Trophoblast cell (in vitro differentiated cells and primary cell): ENCODE results near the gene HIGD1C.

Experiments
- DNase-seq, 2 donors: peaks; one replicate each; pipeline ENCODE4 v3.0.0-alpha.2; 2016
- H2AFZ ChIP-seq: 2 replicates; pipeline ENCODE4 v1.6.1; 2013; ENCODE audit warnings: low read length, moderate library complexity, mild to moderate bottlenecking; ENCODE audit not compliant: insufficient read depth, poor library complexity
- H2AK5ac ChIP-seq: 2 replicates; pipeline ENCODE4 v1.6.1; 2013; ENCODE audit warnings: mild to moderate bottlenecking, low read length
- H2BK120ac ChIP-seq: 2 replicates; pipeline ENCODE4 v1.6.1; 2013; ENCODE audit warnings: low read length, mild to moderate bottlenecking, moderate library complexity; ENCODE audit not compliant: insufficient read depth, poor library complexity
- H2BK12ac ChIP-seq: 2 replicates; pipeline ENCODE4 v1.6.1; 2013; ENCODE audit warnings: mild to moderate bottlenecking, low read length, moderate library complexity
- H2BK5ac ChIP-seq: 2 replicates; pipeline ENCODE4 v1.6.1; 2013; ENCODE audit warnings: low read length, low read depth, moderate library complexity, mild to moderate bottlenecking; ENCODE audit not compliant: poor library complexity
- H3K14ac ChIP-seq: 2 replicates; pipeline ENCODE4 v1.6.1; 2013; ENCODE audit warnings: mild to moderate bottlenecking, low read length
- H3K18ac ChIP-seq: 2 replicates; pipeline ENCODE4 v1.6.1; 2013; ENCODE audit warnings: mild to moderate bottlenecking, low read length
- H3K23ac ChIP-seq: 2 replicates; pipeline ENCODE4 v1.6.1; 2013; ENCODE audit warnings: low read length
- H3K27ac ChIP-seq: 2 replicates; pipeline ENCODE4 v1.5.1; 2013; ENCODE audit warnings: low read depth, mild to moderate bottlenecking, inconsistent platforms, low read length, moderate library complexity
- H3K27me3 ChIP-seq: 2 replicates; pipeline ENCODE4 v1.6.1; 2013; ENCODE audit warnings: inconsistent platforms, mild to moderate bottlenecking, low read length, moderate library complexity; ENCODE audit not compliant: insufficient read depth
- H3K36me3 ChIP-seq, 2 experiments: 1 replicate in 1 of 2; 2 replicates in 1 of 2; pipeline ENCODE4 v1.6.1; 2013; ENCODE audit warnings: low read length in 2 of 2, mild to moderate bottlenecking in 2 of 2, moderate library complexity in 1 of 2; ENCODE audit not compliant: insufficient read depth in 2 of 2, control insufficient read depth in 1 of 2
- H3K4ac ChIP-seq: 2 replicates; pipeline ENCODE4 v1.6.1; 2013; ENCODE audit warnings: low read depth, mild to moderate bottlenecking, low read length, moderate library complexity
- H3K4me1 ChIP-seq, 2 experiments: 1 replicate in 1 of 2; 2 replicates in 1 of 2; pipeline ENCODE4 v1.6.1; 2013; ENCODE audit warnings: low read length in 2 of 2, mild to moderate bottlenecking in 2 of 2, moderate library complexity in 1 of 2; ENCODE audit not compliant: insufficient read depth in 2 of 2, control insufficient read depth in 1 of 2
- H3K4me2 ChIP-seq: 2 replicates; pipeline ENCODE4 v1.6.1; 2013; ENCODE audit warnings: inconsistent platforms, mild to moderate bottlenecking, low read length, moderate library complexity
- H3K4me3 ChIP-seq: 2 replicates; pipeline ENCODE4 v1.5.1; 2013; ENCODE audit warnings: mild to moderate bottlenecking, low read depth, low read length, inconsistent platforms
- H3K79me1 ChIP-seq: one replicate; pipeline ENCODE4 v1.6.1; 2013; ENCODE audit warnings: low read length
- H3K79me2 ChIP-seq: 2 replicates; pipeline ENCODE4 v1.6.1; 2013; ENCODE audit warnings: low read length, mild to moderate bottlenecking; ENCODE audit not compliant: control insufficient read depth, insufficient read depth, poor library complexity
- H3K9ac ChIP-seq: 2 replicates; pipeline ENCODE4 v1.6.1; 2013; ENCODE audit warnings: mild to moderate bottlenecking, low read length
- H3K9me3 ChIP-seq: 2 replicates; pipeline ENCODE4 v1.6.1; 2013; ENCODE audit warnings: low read depth, mild to moderate bottlenecking, control low read depth, inconsistent platforms, low read length; ENCODE audit not compliant: insufficient read depth
- H4K12ac ChIP-seq: 2 replicates; pipeline ENCODE4 v1.6.1; 2013; ENCODE audit warnings: low read depth, mild to moderate bottlenecking, low read length, moderate library complexity
- H4K8ac ChIP-seq: 2 replicates; pipeline ENCODE4 v1.6.1; 2013; ENCODE audit warnings: low read depth, mild to moderate bottlenecking, low read length, moderate library complexity
- H4K91ac ChIP-seq: one replicate; pipeline ENCODE4 v1.6.1; 2013; ENCODE audit warnings: low read depth, mild to moderate bottlenecking, low read length, moderate library complexity
- WGBS: extraction: QIAGEN DNeasy Blood & Tissue Kit; methylation state at CpG from one replicate; pipeline ENCODE4 v1.1.7; 2013; ENCODE audit warnings: missing lambda C conversion rate; ENCODE audit not compliant: insufficient read length, insufficient coverage; ENCODE audit errors: extremely low coverage; 5-methylcytosine and 5-hydroxymethylcytosine counted together

HIGD1C gene

GRCh38 chr12:50914872-50915484 is 37.4 kb upstream of the HIGD1C start:
- Histone ChIP-seq H3K23ac (no peak overlapping the region), H3K4me3 (no peak overlapping the region), H2BK120ac (no peak overlapping the region), H3K4ac (no peak overlapping the region), H3K79me2 (peaks cover 2% of the 10 kb centered on the region), H3K9me3 (peaks cover 21% of the 10 kb centered on the region), H4K8ac (no peak overlapping the region), H4K91ac (no peak overlapping the region), H3K36me3 (peaks cover 0 to 5% of the 10 kb centered on the region in 2 experiments), H2BK12ac (no peak overlapping the region), H2BK5ac (no peak overlapping the region), H3K27me3 (no peaks in the 10 kb centered on the region), H3K18ac (no peak overlapping the region), H3K4me2 (no peak overlapping the region), H3K9ac (no peak overlapping the region), H2AK5ac (no peak overlapping the region), H2AFZ (no peak overlapping the region), H3K27ac (no peak overlapping the region), H3K79me1 (peaks cover 5% of the 10 kb centered on the region), H3K14ac (no peak overlapping the region), H4K12ac (no peak overlapping the region), H3K4me1 (peaks cover 8% of the 10 kb centered on the region in 2 experiments)
- DNase-seq = no peak
- WGBS = no CpG with 5 or more reads among the region's 6 CpGs

GRCh38 chr12:50916292-50916691 is 36.1 kb upstream of the HIGD1C start:
- H2BK120ac ChIP-seq = no peak overlapping the region
- peaks cover 19% of the 10 kb centered on the region for H3K9me3 ChIP-seq
- H3K4me1 ChIP-seq = peaks cover 8% of the 10 kb centered on the region in 2 experiments
- H3K9ac ChIP-seq = no peak overlapping the region
- no peak overlapping the region for H3K23ac ChIP-seq
- H3K18ac ChIP-seq = no peak overlapping the region
- peaks cover 6% of the 10 kb centered on the region for H3K79me1 ChIP-seq
- H3K4me2 ChIP-seq = no peak overlapping the region
- H3K36me3 ChIP-seq = peaks cover 0 to 5% of the 10 kb centered on the region in 2 experiments
- no peak for DNase-seq
- H3K79me2 ChIP-seq = peaks cover 2% of the 10 kb centered on the region
- H3K27ac ChIP-seq = no peak overlapping the region
- H3K4ac ChIP-seq = no peak overlapping the region
- H2AFZ ChIP-seq = no peak overlapping the region
- no peak overlapping the region for H4K91ac ChIP-seq
- H2BK5ac ChIP-seq = no peak overlapping the region
- H2BK12ac ChIP-seq = no peak overlapping the region
- no peak overlapping the region for H3K4me3 ChIP-seq
- no peak overlapping the region for H2AK5ac ChIP-seq
- no peak overlapping the region for H4K8ac ChIP-seq
- no peak overlapping the region for H3K14ac ChIP-seq
- no CpG with 5 or more reads among the region's 3 CpGs for WGBS
- H3K27me3 ChIP-seq = no peaks in the 10 kb centered on the region
- no peak overlapping the region for H4K12ac ChIP-seq

DNA sequence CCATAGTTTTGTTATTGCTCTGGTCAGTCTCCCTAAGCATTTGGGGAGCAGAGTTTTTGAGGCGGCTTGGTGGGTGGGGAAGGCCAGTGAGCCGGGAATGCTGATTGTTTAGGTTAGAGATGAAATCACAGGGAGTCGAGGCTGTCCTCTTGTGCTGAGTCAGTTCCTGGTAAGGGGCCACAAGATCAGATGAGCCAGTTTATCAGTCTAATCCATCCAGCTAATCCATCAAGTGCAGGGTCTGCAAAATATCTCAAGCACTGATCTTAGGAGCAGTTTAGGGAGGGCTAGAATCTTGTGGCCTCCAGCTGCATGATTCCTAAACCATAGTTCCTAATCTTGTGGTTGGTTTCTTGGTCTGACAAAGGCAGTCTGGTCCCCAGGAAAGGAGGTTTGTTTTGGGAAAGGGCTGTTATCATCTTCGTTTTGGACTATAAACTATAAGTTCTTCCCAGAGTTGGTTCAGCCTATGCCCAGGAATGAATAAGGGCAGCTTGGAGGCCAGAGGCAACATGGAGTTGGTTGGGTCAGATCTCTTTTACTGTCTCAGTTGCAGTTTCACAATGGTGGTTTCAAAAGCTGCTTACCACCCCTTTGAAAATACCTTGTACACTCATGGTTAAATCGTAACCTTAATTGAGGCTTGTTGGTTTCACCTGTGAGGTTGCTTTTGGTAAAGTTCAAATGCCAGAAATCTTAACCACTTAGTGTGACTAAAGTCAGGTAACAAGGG is 33.6 kb upstream of the HIGD1C start:
- Histone ChIP-seq H3K4ac (no peak overlapping the region), H3K18ac (no peak overlapping the region), H3K9ac (no peak overlapping the region), H3K4me1 (peaks cover 13% of the 10 kb centered on the region in 2 experiments), H2AK5ac (no peak overlapping the region), H3K23ac (no peak overlapping the region), H2BK12ac (peak overlapping the region; percentile 29), H3K27ac (no peak overlapping the region), H4K91ac (no peak overlapping the region), H4K8ac (no peak overlapping the region), H3K36me3 (peaks cover 0 to 5% of the 10 kb centered on the region in 2 experiments), H3K4me2 (no peak overlapping the region), H2BK120ac (no peak overlapping the region), H3K27me3 (no peaks in the 10 kb centered on the region), H3K9me3 (peaks cover 10% of the 10 kb centered on the region), H3K79me1 (peaks cover 13% of the 10 kb centered on the region), H3K4me3 (no peak overlapping the region), H3K14ac (no peak overlapping the region), H4K12ac (no peak overlapping the region), H2BK5ac (peak overlapping the region; percentile 38), H2AFZ (no peak overlapping the region), H3K79me2 (peaks cover 2% of the 10 kb centered on the region)
- no CpG with 5 or more reads among the region's 5 CpGs for WGBS
- DNase-seq = no peak

- no peak overlapping the region for H4K12ac ChIP-seq
- WGBS = no CpG with 5 or more reads among the region's 3 CpGs
These were observed 29.5 kb upstream of the HIGD1C start for GRCh38 chr12:50922820-50923219.

More at GRCh38 chr12:50922820-50923219, 29.5 kb upstream of the HIGD1C start:
- H2AK5ac ChIP-seq = no peak overlapping the region
- no peak overlapping the region for H3K4ac ChIP-seq
- H3K9me3 ChIP-seq = no peaks in the 10 kb centered on the region
- H3K36me3 ChIP-seq = no peaks in the 10 kb centered on the region
- H3K27ac ChIP-seq = peak overlapping the region; percentile 94
- H3K4me1 ChIP-seq = peaks cover 24 to 27% of the 10 kb centered on the region in 2 experiments
- H3K23ac ChIP-seq = no peak overlapping the region
- no peak overlapping the region for H3K14ac ChIP-seq
- H3K79me2 ChIP-seq = peaks cover 15% of the 10 kb centered on the region
- no peak overlapping the region for H4K8ac ChIP-seq
- peaks cover 32% of the 10 kb centered on the region for H3K79me1 ChIP-seq
- DNase-seq = no peak
- H2BK5ac ChIP-seq = no peak overlapping the region
- H2BK12ac ChIP-seq = no peak overlapping the region
- H3K9ac ChIP-seq = no peak overlapping the region
- no peak overlapping the region for H3K4me2 ChIP-seq
- H3K4me3 ChIP-seq = no peak overlapping the region
- H2AFZ ChIP-seq = no peak overlapping the region
- no peak overlapping the region for H4K91ac ChIP-seq
- no peak overlapping the region for H2BK120ac ChIP-seq
- no peaks in the 10 kb centered on the region for H3K27me3 ChIP-seq
- H3K18ac ChIP-seq = no peak overlapping the region
